Cardiac muscle cell (in vitro differentiated cells and primary cell): Measurements from ENCODE around the gene ADGRG4. TPM values are rescaled to one million over a fixed set of nuclear protein-coding genes. Genes with fewer than 3 reads are reported as not detected.

Source experiments
- DNase-seq, 2 donors: peaks; one replicate each; pipeline versions ENCODE4 v3.0.0 to v3.0.0-alpha.2; 2010 to 2017; ENCODE audit warnings: low read depth in 1 of 2, low spot score in 1 of 2
- H3K27ac ChIP-seq: fragments of 200-600 bp; sonication (generic); 2 replicates; pipeline ENCODE4 v1.5.1; 2016
- H3K27me3 ChIP-seq: fragments of 200-600 bp; sonication (generic); 2 replicates; pipeline ENCODE4 v1.6.0; 2016; ENCODE audit warnings: control low read depth
- H3K36me3 ChIP-seq: fragments of 200-600 bp; sonication (generic); 2 replicates; pipeline ENCODE4 v1.5.1; 2016; ENCODE audit warnings: control low read depth
- H3K4me1 ChIP-seq: fragments of 200-600 bp; sonication (generic); 2 replicates; pipeline ENCODE4 v1.8.1; 2017; ENCODE audit warnings: low read depth, mild to moderate bottlenecking, mixed run types
- H3K4me3 ChIP-seq: fragments of 200-600 bp; sonication (generic); 2 replicates; pipeline ENCODE4 v1.5.1; 2016; ENCODE audit warnings: mild to moderate bottlenecking
- H3K9me3 ChIP-seq: fragments of 200-600 bp; sonication (generic); 2 replicates; pipeline ENCODE4 v1.5.1; 2017; ENCODE audit warnings: low read depth, mild to moderate bottlenecking, control low read depth
- polyA plus RNA-seq: library from polyadenylated mRNA; unstranded; fragments of >200 nt; fragmentation: Nextera tagmentation; extraction: Ambion mirVana; gene quantifications from 2 replicates; pipeline ENCODE4 v1.2.1, GENCODE V29; 2016
- total RNA-seq: library from RNA; depleted of rRNA; stranded (reverse); fragments of >200 nt; gene quantifications from 2 replicates; pipeline ENCODE4 v1.2.3, GENCODE V29; 2016
- TF ChIP-seq, protein P1 (sequence below): IDR thresholded peaks from 2 replicates; pipeline ENCODE4 v1.5.1; 2012; ENCODE audit warnings: low read depth, mild to moderate bottlenecking, low read length

The ADGRG4 gene
- total and polyA plus RNA-seq, 2 experiments from 2014 or later = not detected

DNA sequence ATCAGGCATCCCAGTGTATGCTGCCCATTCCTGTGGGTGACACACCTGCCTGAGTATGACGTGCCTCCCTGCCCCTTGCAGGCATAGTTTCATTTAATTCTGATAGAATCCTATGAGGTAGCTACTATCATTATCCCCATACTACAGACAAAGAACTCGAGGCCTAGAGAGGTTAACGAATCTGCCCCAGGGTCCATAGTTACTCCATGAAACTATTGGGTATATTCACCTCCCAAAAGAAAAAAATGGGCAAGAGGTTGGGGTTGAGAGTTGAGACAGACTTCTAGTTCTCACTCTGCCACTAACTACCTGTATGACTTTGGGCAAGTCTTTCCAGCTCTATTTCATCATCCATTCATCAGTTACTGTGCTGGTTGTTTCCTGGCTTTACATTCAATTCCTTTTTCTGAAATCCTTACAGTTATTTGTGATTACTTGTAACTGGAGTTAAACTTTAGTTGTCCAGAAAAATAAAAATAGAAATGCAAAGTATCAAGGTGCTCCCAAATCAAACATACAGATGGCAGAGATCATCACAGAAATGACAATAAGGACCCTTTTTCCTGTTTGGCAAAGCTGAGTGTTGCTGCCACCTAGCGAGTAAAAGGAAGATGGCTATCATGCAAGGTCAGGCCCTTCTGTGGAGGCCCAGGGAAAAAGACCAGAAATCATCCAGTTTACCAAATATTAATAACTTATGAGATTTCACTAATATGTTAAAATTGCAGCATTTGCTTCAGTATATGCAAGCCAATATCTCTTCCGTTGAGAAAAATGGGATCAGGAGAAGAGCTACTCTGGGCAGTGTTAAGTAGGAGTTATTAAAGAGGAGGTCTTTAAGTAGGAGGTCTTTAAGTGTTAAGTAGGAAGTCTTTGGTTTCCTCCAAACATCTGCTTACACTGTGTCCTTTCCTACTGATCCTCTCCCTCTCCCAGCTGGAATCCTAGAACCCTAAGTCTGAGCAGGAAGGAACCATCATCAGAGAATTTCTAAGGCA, 32.4 kb upstream of the ADGRG4 start:
- H3K27ac ChIP-seq = no peak overlapping the region
- TF ChIP-seq, protein P1, sequence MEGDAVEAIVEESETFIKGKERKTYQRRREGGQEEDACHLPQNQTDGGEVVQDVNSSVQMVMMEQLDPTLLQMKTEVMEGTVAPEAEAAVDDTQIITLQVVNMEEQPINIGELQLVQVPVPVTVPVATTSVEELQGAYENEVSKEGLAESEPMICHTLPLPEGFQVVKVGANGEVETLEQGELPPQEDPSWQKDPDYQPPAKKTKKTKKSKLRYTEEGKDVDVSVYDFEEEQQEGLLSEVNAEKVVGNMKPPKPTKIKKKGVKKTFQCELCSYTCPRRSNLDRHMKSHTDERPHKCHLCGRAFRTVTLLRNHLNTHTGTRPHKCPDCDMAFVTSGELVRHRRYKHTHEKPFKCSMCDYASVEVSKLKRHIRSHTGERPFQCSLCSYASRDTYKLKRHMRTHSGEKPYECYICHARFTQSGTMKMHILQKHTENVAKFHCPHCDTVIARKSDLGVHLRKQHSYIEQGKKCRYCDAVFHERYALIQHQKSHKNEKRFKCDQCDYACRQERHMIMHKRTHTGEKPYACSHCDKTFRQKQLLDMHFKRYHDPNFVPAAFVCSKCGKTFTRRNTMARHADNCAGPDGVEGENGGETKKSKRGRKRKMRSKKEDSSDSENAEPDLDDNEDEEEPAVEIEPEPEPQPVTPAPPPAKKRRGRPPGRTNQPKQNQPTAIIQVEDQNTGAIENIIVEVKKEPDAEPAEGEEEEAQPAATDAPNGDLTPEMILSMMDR = peak; percentile 67
- DNase-seq = peak; percentile 39 to 54
- no peaks in the 10 kb centered on the region for H3K4me1 ChIP-seq
- H3K9me3 ChIP-seq = no peaks in the 10 kb centered on the region
- H3K27me3 ChIP-seq = no peaks in the 10 kb centered on the region
- H3K36me3 ChIP-seq = no peaks in the 10 kb centered on the region
- no peak overlapping the region for H3K4me3 ChIP-seq

DNA sequence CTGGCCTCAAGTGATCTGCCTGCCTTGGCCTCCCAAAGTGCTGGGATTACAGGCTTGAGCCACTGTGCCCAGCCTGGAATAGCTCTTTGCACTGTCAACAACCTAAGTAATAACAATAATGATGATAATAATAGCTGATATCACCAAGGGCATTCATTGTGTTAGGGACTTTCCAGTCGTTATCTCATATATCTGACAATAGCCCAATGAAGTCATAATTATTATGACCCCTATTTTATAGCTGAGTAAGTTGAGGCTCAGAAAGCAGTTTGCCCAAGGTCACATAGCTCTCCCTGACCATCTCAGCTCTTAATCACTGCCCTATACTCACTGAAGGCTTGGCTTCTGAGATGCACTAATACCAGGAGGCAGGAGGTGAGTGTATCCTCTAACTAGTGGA, 30.8 kb upstream of the ADGRG4 start:
- no peak overlapping the region for H3K4me3 ChIP-seq
- H3K36me3 ChIP-seq = no peaks in the 10 kb centered on the region
- no peaks in the 10 kb centered on the region for H3K4me1 ChIP-seq
- no peaks in the 10 kb centered on the region for H3K27me3 ChIP-seq
- H3K27ac ChIP-seq = no peak overlapping the region
- no peaks in the 10 kb centered on the region for H3K9me3 ChIP-seq
- no peak for DNase-seq
- TF ChIP-seq, protein P1 = no peak

- H3K27me3 ChIP-seq = no peaks in the 10 kb centered on the region
- H3K9me3 ChIP-seq = no peaks in the 10 kb centered on the region
- TF ChIP-seq, protein P1 = no peak
- H3K4me1 ChIP-seq = no peaks in the 10 kb centered on the region
- H3K27ac ChIP-seq = no peak overlapping the region
- DNase-seq = no peak
- H3K4me3 ChIP-seq = no peak overlapping the region
- no peaks in the 10 kb centered on the region for H3K36me3 ChIP-seq
These were observed 29.5 kb upstream of the ADGRG4 start for GRCh38 chrX:136271300-136271699.

DNA sequence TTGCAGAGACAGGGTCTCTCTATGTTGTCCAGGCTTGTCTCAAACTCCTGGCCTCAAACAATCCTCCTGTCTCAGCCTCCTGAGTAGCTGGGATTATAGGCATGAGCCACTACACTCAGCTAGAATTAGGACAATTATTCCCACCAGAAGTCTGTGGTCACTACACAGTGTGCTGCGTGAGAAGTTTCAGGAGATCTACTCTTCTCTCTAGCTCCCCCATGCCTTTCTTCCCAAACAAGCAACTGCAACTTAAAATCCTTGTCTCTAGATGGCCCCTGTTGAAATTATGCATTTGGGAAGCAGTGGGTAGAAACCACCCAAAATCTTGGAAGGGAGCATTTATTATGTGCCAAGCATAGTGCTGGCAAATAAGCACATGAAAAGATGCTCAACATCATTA, 28.4 kb upstream of the ADGRG4 start:
- TF ChIP-seq, protein P1 = peak; percentile 25
- Histone ChIP-seq H3K4me1 (no peaks in the 10 kb centered on the region), H3K27ac (no peak overlapping the region), H3K27me3 (no peaks in the 10 kb centered on the region), H3K36me3 (no peaks in the 10 kb centered on the region), H3K4me3 (no peak overlapping the region), H3K9me3 (no peaks in the 10 kb centered on the region)
- DNase-seq = no peak

DNA sequence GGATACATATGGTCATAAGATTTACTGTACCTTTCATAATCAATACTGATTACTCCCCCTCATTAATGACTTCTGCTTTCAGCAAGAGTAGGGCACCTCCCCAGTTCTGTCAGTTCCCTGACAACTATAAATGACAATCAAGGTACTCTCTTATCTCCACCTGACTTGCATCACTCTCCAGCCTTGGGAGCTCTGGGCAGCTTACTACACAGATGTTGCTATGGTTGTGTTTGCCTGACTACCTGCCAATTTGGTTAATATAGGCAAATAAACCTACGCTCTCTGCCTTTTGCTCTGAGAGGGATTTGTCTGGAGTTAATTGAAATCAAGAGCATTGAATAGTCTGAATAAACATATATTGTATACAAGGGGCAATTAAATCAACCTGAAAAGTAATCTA, 26.8 kb upstream of the ADGRG4 start:
- DNase-seq = no peak
- Histone ChIP-seq H3K27ac (no peak overlapping the region), H3K4me1 (no peaks in the 10 kb centered on the region), H3K4me3 (no peak overlapping the region), H3K9me3 (no peaks in the 10 kb centered on the region), H3K27me3 (no peaks in the 10 kb centered on the region), H3K36me3 (no peaks in the 10 kb centered on the region)
- TF ChIP-seq, protein P1 = no peak
